Raji (cell line): Measurements from ENCODE around the gene OR4C45.

Experiments
- POLR2A ChIP-seq: IDR thresholded peaks from 2 replicates; pipeline ENCODE4 v1.6.1; 2011; ENCODE audit warnings: low read depth, low read length, control low read depth; ENCODE audit not compliant: insufficient read depth

The OR4C45 gene

GRCh38 chr11:50032574-50032973, at the start of gene OR4C45:
Gene OR4C45, plus strand, starts transcription at chr11:50032874.
- TF ChIP-seq POLR2A: no peak

- no peak for TF ChIP-seq POLR2A
Observed at GRCh38 chr11:49995565-49995964, 37.1 kb upstream of the OR4C45 start.

GRCh38 chr11:50030193-50030592, 2.5 kb upstream of the OR4C45 start:
- TF ChIP-seq POLR2A: no peak

- no peak for TF ChIP-seq POLR2A
Observed at GRCh38 chr11:50037251-50037650, 4.6 kb downstream of the OR4C45 start.

- no peak for TF ChIP-seq POLR2A
Observed at GRCh38 chr11:50044647-50045046, 12.0 kb downstream of the OR4C45 start.

GRCh38 chr11:50070389-50070788, 37.7 kb downstream of the OR4C45 start:
- TF ChIP-seq POLR2A: no peak

- TF ChIP-seq POLR2A: no peak
Observed at GRCh38 chr11:50071584-50072225, 39.0 kb downstream of the OR4C45 start.

GRCh38 chr11:50072226-50073112, 39.8 kb downstream of the OR4C45 start:
- no peak for TF ChIP-seq POLR2A

GRCh38 chr11:50073113-50074105, 40.7 kb downstream of the OR4C45 start:
- no peak for TF ChIP-seq POLR2A

GRCh38 chr11:50074161-50074560, 41.5 kb downstream of the OR4C45 start:
- TF ChIP-seq POLR2A: no peak

- TF ChIP-seq POLR2A: no peak
Observed at GRCh38 chr11:50075856-50076255, 43.2 kb downstream of the OR4C45 start.

GRCh38 chr11:50077526-50077925, 44.9 kb downstream of the OR4C45 start:
- no peak for TF ChIP-seq POLR2A

GRCh38 chr11:50078001-50078400, 45.3 kb downstream of the OR4C45 start:
- no peak for TF ChIP-seq POLR2A

GRCh38 chr11:50080256-50080655, 47.6 kb downstream of the OR4C45 start:
- TF ChIP-seq POLR2A: no peak
